Ascending aorta (tissue), 2 donors: Measurements from ENCODE around the gene SUCO. TPM values are rescaled to one million over a fixed set of nuclear protein-coding genes. Genes with fewer than 3 reads are reported as not detected.

Experiments used
- DNase-seq, 2 donors: peaks; one replicate each; pipeline ENCODE4 v3.0.0-alpha.2; 2019; ENCODE audit warnings: low spot score in 2 of 2
- H3K27ac ChIP-seq, 2 donors: fragments of 200-600 bp; sonication (generic); one replicate each; pipeline ENCODE4 v1.5.1; 2016 to 2017; ENCODE audit warnings: mild to moderate bottlenecking in 1 of 2
- H3K27me3 ChIP-seq: fragments of 200-600 bp; sonication (generic); one replicate; pipeline ENCODE4 v1.5.1; 2017
- H3K36me3 ChIP-seq, 2 donors: fragments of 200-600 bp; sonication (generic); one replicate each; pipeline ENCODE4 v1.5.1; 2016
- H3K4me1 ChIP-seq, 2 donors: fragments of 200-600 bp; sonication (generic); one replicate each; pipeline ENCODE4 v1.5.1; 2016 to 2017; ENCODE audit warnings: mild to moderate bottlenecking in 1 of 2
- H3K4me3 ChIP-seq, 2 donors: fragments of 200-600 bp; sonication (generic); one replicate each; pipeline ENCODE4 v1.5.1; 2016 to 2017; ENCODE audit warnings: mild to moderate bottlenecking in 1 of 2
- H3K9me3 ChIP-seq, 2 donors: fragments of 200-600 bp; sonication (generic); one replicate each; pipeline ENCODE4 v1.5.1; 2016
- intact Hi-C: fragments of 100-400 bp; cut with DNase I; formaldehyde crosslinking; loops from one replicate; pipeline ENCODE4 v1.15.1; 2023
- total RNA-seq: library from RNA; depleted of rRNA; stranded (reverse); fragments of >200 nt; gene quantifications from one replicate; pipeline ENCODE4 v1.1.0, GENCODE V29; 2016
- TF ChIP-seq, protein P1 (sequence below), 3 experiments: fragments of 200-600 bp in 2 of 3; fragments of 450-650 bp in 1 of 3; sonication (generic) in 2 of 3; IDR thresholded peaks; one replicate each; pipeline ENCODE4 v1.5.1; 2016 to 2019; ENCODE audit warnings: antibody characterized with exemption in 3 of 3, mild to moderate bottlenecking in 1 of 3, moderate library complexity in 1 of 3

Gene SUCO
- total RNA-seq, 1 donor from 2014 or later = 7.8 TPM

DNA sequence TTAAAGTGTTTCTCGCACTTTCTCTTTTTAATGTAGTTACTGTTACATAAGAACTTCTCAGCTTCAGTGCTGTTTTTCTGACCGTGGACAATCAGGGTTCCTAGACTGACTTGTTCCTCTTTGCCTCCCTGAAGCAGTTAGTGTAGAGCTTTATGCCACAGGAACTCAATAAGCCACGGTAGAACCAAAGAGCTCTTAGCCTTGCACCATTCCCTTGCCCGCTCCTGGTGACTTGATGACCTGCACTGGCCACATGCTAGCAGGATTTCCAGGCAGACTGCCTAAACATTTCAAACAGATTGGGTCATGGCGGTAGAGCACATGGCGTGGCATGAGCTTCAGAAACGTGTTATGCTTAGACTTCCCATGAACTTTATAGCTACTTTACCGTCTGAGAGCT is 107.2 kb downstream of the SUCO start:
- H3K4me1 ChIP-seq = no peaks in the 10 kb centered on the region
- no peak overlapping the region for H3K27ac ChIP-seq
- no peak for DNase-seq
- intact Hi-C loops = no loop called here
- H3K9me3 ChIP-seq = no peaks in the 10 kb centered on the region
- H3K36me3 ChIP-seq = no peaks in the 10 kb centered on the region
- no peaks in the 10 kb centered on the region for H3K27me3 ChIP-seq
- TF ChIP-seq, protein P1, sequence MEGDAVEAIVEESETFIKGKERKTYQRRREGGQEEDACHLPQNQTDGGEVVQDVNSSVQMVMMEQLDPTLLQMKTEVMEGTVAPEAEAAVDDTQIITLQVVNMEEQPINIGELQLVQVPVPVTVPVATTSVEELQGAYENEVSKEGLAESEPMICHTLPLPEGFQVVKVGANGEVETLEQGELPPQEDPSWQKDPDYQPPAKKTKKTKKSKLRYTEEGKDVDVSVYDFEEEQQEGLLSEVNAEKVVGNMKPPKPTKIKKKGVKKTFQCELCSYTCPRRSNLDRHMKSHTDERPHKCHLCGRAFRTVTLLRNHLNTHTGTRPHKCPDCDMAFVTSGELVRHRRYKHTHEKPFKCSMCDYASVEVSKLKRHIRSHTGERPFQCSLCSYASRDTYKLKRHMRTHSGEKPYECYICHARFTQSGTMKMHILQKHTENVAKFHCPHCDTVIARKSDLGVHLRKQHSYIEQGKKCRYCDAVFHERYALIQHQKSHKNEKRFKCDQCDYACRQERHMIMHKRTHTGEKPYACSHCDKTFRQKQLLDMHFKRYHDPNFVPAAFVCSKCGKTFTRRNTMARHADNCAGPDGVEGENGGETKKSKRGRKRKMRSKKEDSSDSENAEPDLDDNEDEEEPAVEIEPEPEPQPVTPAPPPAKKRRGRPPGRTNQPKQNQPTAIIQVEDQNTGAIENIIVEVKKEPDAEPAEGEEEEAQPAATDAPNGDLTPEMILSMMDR (IDR thresholded peaks at IDR 0.05) = no peak
- H3K4me3 ChIP-seq = no peak overlapping the region

DNA sequence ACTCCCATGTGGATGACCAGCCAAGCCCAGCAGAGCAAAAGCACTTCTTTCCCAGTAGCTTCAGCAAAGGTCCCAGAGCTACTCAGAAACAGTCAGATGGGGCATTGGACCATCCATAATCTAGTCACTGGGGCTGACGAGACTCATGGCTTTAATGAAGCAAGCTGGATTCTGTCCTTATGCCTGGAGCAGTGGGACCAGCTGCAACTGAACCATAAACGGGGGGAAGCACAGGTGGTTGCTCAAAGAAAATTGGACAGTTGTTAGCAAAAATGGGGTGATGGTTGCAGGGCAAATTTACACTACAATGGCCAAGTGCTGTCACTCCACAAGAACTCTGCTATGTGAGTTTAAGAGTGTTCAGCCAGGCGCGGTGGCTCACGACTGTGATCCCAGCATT is 108.5 kb downstream of the SUCO start:
- TF ChIP-seq, protein P1 (IDR thresholded peaks at IDR 0.05) = no peak
- H3K27ac ChIP-seq = no peak overlapping the region
- no peaks in the 10 kb centered on the region for H3K36me3 ChIP-seq
- no peaks in the 10 kb centered on the region for H3K4me1 ChIP-seq
- DNase-seq = no peak
- no peaks in the 10 kb centered on the region for H3K9me3 ChIP-seq
- H3K4me3 ChIP-seq = no peak overlapping the region
- intact Hi-C loops = no loop called here
- no peaks in the 10 kb centered on the region for H3K27me3 ChIP-seq

DNA sequence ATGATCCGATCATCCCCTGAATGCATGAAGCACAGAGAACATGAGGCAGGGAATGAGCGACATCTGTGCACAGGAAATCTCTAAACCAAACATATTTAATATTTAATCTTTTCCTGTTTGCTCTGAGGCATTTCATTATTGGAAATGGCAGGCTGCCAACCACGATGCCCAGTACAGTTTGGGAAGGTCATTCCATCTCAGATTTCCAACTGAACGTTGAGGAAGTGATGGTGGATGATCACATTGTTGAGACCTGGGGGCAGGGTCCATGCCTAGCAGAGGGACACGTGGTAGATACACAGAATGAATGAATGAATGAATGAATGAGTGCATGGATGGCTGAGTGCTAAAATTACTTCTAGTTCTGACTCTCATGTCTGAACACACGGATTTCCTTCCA is 110.0 kb downstream of the SUCO start:
- no peaks in the 10 kb centered on the region for H3K4me1 ChIP-seq
- no peak for DNase-seq
- H3K4me3 ChIP-seq = no peak overlapping the region
- H3K27me3 ChIP-seq = no peaks in the 10 kb centered on the region
- no peaks in the 10 kb centered on the region for H3K36me3 ChIP-seq
- intact Hi-C loops = no loop called here
- H3K27ac ChIP-seq = no peak overlapping the region
- no peaks in the 10 kb centered on the region for H3K9me3 ChIP-seq
- TF ChIP-seq, protein P1 (IDR thresholded peaks at IDR 0.05) = no peak

DNA sequence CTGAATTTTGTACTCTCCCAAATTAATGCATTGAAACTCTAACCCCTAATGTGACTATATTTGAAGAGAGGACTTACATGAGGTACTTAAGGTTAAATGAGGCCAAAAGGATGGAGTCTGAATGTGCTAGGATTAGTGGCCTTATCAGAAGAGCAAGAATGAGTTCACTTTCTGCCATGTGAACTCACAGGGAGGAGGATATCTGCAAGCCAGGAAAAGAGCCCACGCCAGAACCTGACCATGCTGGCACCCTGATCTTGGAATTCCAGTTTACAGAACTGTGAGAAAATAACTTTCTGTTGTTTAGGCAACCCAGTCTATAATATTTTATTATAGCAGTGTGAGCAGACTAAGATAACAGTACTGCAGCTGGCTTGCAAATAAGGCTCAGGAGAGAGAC is 113.7 kb downstream of the SUCO start:
- Histone ChIP-seq H3K9me3 (no peaks in the 10 kb centered on the region), H3K27ac (no peak overlapping the region), H3K36me3 (no peaks in the 10 kb centered on the region), H3K4me3 (no peak overlapping the region), H3K27me3 (no peaks in the 10 kb centered on the region), H3K4me1 (no peaks in the 10 kb centered on the region)
- no peak for DNase-seq
- TF ChIP-seq, protein P1 (IDR thresholded peaks at IDR 0.05) = no peak
- intact Hi-C loops = no loop called here

DNA sequence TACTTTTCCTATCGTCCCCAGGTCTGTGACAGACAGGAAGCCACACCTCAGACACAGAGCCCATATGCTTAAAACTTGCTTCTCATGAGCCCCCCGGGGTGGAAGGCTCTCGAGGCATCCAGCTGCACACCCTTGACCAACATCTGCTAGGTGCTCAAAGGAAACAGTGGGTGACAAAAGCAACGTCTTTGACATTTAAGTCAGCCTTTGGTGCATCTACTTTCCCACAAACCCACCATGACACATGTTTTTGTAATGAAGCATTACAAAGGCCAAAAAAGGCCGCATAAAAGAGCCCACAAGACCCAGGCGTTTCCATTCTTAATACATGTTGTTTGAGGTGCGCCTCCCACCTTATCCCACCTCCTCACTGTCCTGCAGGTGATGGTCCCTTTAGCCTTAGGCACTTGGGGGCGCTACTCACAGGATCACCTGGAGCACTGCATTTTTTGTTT is 114.2 kb downstream of the SUCO start:
- TF ChIP-seq, protein P1 (IDR thresholded peaks at IDR 0.05) = no peak
- Histone ChIP-seq H3K27me3 (no peaks in the 10 kb centered on the region), H3K4me3 (no peak overlapping the region)

DNA sequence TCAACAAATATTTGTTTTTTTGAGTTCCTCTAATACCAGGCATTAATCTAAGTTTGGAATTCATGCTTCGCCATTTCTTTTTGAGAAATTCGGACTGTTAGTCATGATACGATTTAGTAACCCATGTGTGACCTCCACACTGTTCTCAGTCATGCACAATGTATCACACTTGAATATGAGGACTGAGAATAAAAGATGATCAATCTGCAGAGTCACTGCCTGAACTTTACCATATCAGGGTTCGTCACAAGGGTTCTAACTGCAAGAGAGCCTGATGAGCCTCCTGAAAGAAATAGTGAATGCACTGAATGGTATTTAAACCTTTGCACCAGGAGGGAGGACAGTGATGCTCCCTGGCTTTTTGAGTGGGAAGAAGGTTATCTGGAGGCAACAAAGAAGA is 115.0 kb downstream of the SUCO start:
- Histone ChIP-seq H3K36me3 (no peaks in the 10 kb centered on the region), H3K4me1 (no peaks in the 10 kb centered on the region), H3K9me3 (no peaks in the 10 kb centered on the region), H3K4me3 (no peak overlapping the region), H3K27me3 (no peaks in the 10 kb centered on the region), H3K27ac (no peak overlapping the region)
- TF ChIP-seq, protein P1 (IDR thresholded peaks at IDR 0.05) = no peak
- DNase-seq = no peak
- intact Hi-C loops = no loop called here

More for the DNA sequence above, 114.2 kb downstream of the SUCO start:
- no peak for DNase-seq
- H3K36me3 ChIP-seq = no peaks in the 10 kb centered on the region
- no peaks in the 10 kb centered on the region for H3K4me1 ChIP-seq
- no peak overlapping the region for H3K27ac ChIP-seq
- intact Hi-C loops = no loop called here
- no peaks in the 10 kb centered on the region for H3K9me3 ChIP-seq
